ENCODE results near the gene FBLIM1.

GRCh38 chr1:15758343-15758931 lies at the start of gene FBLIM1:
- no peak for TF ChIP-seq CTCF (IDR thresholded peaks at IDR 0.05)
- no peak for TF ChIP-seq POLR2A (IDR thresholded peaks at IDR 0.05)
- TF ChIP-seq EP300 (IDR thresholded peaks at IDR 0.05): no peak
